Activated T-cell treated with anti-CD3 and anti-CD28 coated beads, Interleukin-2, amount 50 U/mL, for 24 hours (primary cell): ENCODE results near the gene CACNA1G.
A peak's percentile ranks its signal among the peaks of the same experiment; 100 is the strongest.

Source experiments
- DNase-seq: peaks from one replicate; pipeline ENCODE4 v3.0.0-alpha.2; 2020
- H3K27ac Mint-ChIP-seq: 2 replicates; pipeline ENCODE4 v1.8.0; 2020; ENCODE audit warnings: mild to moderate bottlenecking, mixed read lengths
- H3K27me3 Mint-ChIP-seq: 2 replicates; pipeline ENCODE4 v1.8.0; 2020; ENCODE audit warnings: mixed read lengths
- H3K36me3 Mint-ChIP-seq: 2 replicates; pipeline ENCODE4 v1.8.0; 2020; ENCODE audit warnings: low read depth, mixed read lengths
- H3K4me1 Mint-ChIP-seq: 2 replicates; pipeline ENCODE4 v1.8.0; 2020; ENCODE audit warnings: low read depth, mixed read lengths
- H3K4me3 Mint-ChIP-seq: 2 replicates; pipeline ENCODE4 v1.8.0; 2020; ENCODE audit warnings: mild to moderate bottlenecking, moderate library complexity, mixed read lengths
- H3K9me3 Mint-ChIP-seq: 2 replicates; pipeline ENCODE4 v1.8.0; 2020; ENCODE audit warnings: mixed read lengths

Gene CACNA1G

GRCh38 chr17:50527155-50527762 is 33.3 kb upstream of the CACNA1G start:
- DNase-seq: no peak

GRCh38 chr17:50527949-50528474 is 32.5 kb upstream of the CACNA1G start:
- no peaks in the 10 kb centered on the region for H3K9me3 Mint-ChIP-seq
- peaks cover 46% of the 10 kb centered on the region for H3K27me3 Mint-ChIP-seq
- no peak overlapping the region for H3K4me3 Mint-ChIP-seq
- H3K36me3 Mint-ChIP-seq: no peaks in the 10 kb centered on the region
- H3K27ac Mint-ChIP-seq: no peak overlapping the region
- DNase-seq: no peak
- H3K4me1 Mint-ChIP-seq: peaks cover 2% of the 10 kb centered on the region

More at GRCh38 chr17:50527155-50527762, 33.3 kb upstream of the CACNA1G start:
- H3K36me3 Mint-ChIP-seq: no peaks in the 10 kb centered on the region
- no peak overlapping the region for H3K27ac Mint-ChIP-seq
- peaks cover 39% of the 10 kb centered on the region for H3K27me3 Mint-ChIP-seq
- H3K4me3 Mint-ChIP-seq: no peak overlapping the region
- no peaks in the 10 kb centered on the region for H3K4me1 Mint-ChIP-seq
- no peaks in the 10 kb centered on the region for H3K9me3 Mint-ChIP-seq

GRCh38 chr17:50529849-50530248 is 30.7 kb upstream of the CACNA1G start:
- Mint-ChIP-seq H3K27ac (no peak overlapping the region), H3K9me3 (no peaks in the 10 kb centered on the region), H3K4me3 (no peak overlapping the region), H3K27me3 (peaks cover 62% of the 10 kb centered on the region), H3K4me1 (peaks cover 15% of the 10 kb centered on the region), H3K36me3 (no peaks in the 10 kb centered on the region)
- DNase-seq: no peak

GRCh38 chr17:50531428-50532025 is 29.0 kb upstream of the CACNA1G start:
- peaks cover 15% of the 10 kb centered on the region for H3K4me1 Mint-ChIP-seq
- peaks cover 70% of the 10 kb centered on the region for H3K27me3 Mint-ChIP-seq

GRCh38 chr17:50532452-50533024 is 28.0 kb upstream of the CACNA1G start, which contains the start of gene EPN3:
TSS of gene EPN3 (plus strand) at chr17:50532735. CDS start at chr17:50536557, 3,822 bp downstream.
- no peak for DNase-seq
- Mint-ChIP-seq H3K4me1 (peaks cover 15% of the 10 kb centered on the region), H3K27ac (peak within 1 kb of the TSS; percentile 8), H3K27me3 (peaks cover 70% of the 10 kb centered on the region), H3K36me3 (no peaks in the 10 kb centered on the region), H3K4me3 (no peak within 1 kb of the TSS), H3K9me3 (no peaks in the 10 kb centered on the region)

More at GRCh38 chr17:50531428-50532025, 29.0 kb upstream of the CACNA1G start:
- H3K27ac Mint-ChIP-seq: no peak overlapping the region
- no peaks in the 10 kb centered on the region for H3K9me3 Mint-ChIP-seq
- no peak overlapping the region for H3K4me3 Mint-ChIP-seq
- no peaks in the 10 kb centered on the region for H3K36me3 Mint-ChIP-seq
- DNase-seq: no peak

- DNase-seq: no peak
- Mint-ChIP-seq H3K27ac (peak overlapping the region; percentile 8), H3K4me3 (no peak overlapping the region), H3K9me3 (no peaks in the 10 kb centered on the region), H3K27me3 (peaks cover 70% of the 10 kb centered on the region), H3K4me1 (peaks cover 15% of the 10 kb centered on the region), H3K36me3 (no peaks in the 10 kb centered on the region)
Observed at GRCh38 chr17:50533185-50533584, 27.3 kb upstream of the CACNA1G start.

- no peak overlapping the region for H3K4me3 Mint-ChIP-seq
- no peak for DNase-seq
- no peaks in the 10 kb centered on the region for H3K9me3 Mint-ChIP-seq
- H3K27ac Mint-ChIP-seq: no peak overlapping the region
- no peaks in the 10 kb centered on the region for H3K36me3 Mint-ChIP-seq
- H3K4me1 Mint-ChIP-seq: peaks cover 15% of the 10 kb centered on the region
- H3K27me3 Mint-ChIP-seq: peaks cover 66% of the 10 kb centered on the region
Observed at GRCh38 chr17:50533720-50534148, 26.8 kb upstream of the CACNA1G start.

GRCh38 chr17:50534222-50534978 is 26.1 kb upstream of the CACNA1G start:
- Mint-ChIP-seq H3K9me3 (no peaks in the 10 kb centered on the region), H3K27ac (no peak overlapping the region), H3K4me3 (no peak overlapping the region), H3K27me3 (peaks cover 60% of the 10 kb centered on the region), H3K4me1 (peaks cover 15% of the 10 kb centered on the region), H3K36me3 (no peaks in the 10 kb centered on the region)
- no peak for DNase-seq

- H3K27ac Mint-ChIP-seq: no peak overlapping the region
- no peak overlapping the region for H3K4me3 Mint-ChIP-seq
Observed at GRCh38 chr17:50534979-50535326, 25.6 kb upstream of the CACNA1G start.

GRCh38 chr17:50535407-50535806 is 25.1 kb upstream of the CACNA1G start:
- Mint-ChIP-seq H3K9me3 (no peaks in the 10 kb centered on the region), H3K4me1 (peaks cover 15% of the 10 kb centered on the region), H3K27ac (no peak overlapping the region), H3K4me3 (no peak overlapping the region), H3K27me3 (peaks cover 50% of the 10 kb centered on the region), H3K36me3 (no peaks in the 10 kb centered on the region)
- no peak for DNase-seq

More at GRCh38 chr17:50534979-50535326, 25.6 kb upstream of the CACNA1G start:
- Mint-ChIP-seq H3K36me3 (no peaks in the 10 kb centered on the region), H3K4me1 (peaks cover 15% of the 10 kb centered on the region), H3K27me3 (peaks cover 54% of the 10 kb centered on the region), H3K9me3 (no peaks in the 10 kb centered on the region)
- DNase-seq: no peak

GRCh38 chr17:50536683-50537646 is 23.6 kb upstream of the CACNA1G start:
- Mint-ChIP-seq H3K36me3 (no peaks in the 10 kb centered on the region), H3K4me1 (peaks cover 24% of the 10 kb centered on the region), H3K9me3 (no peaks in the 10 kb centered on the region), H3K4me3 (no peak overlapping the region), H3K27ac (no peak overlapping the region), H3K27me3 (peaks cover 34% of the 10 kb centered on the region)
- no peak for DNase-seq

- Mint-ChIP-seq H3K27me3 (peaks cover 25% of the 10 kb centered on the region), H3K36me3 (no peaks in the 10 kb centered on the region), H3K4me3 (no peak overlapping the region), H3K9me3 (no peaks in the 10 kb centered on the region), H3K4me1 (peaks cover 28% of the 10 kb centered on the region), H3K27ac (no peak overlapping the region)
- DNase-seq: no peak
Observed at GRCh38 chr17:50537721-50538548, 22.6 kb upstream of the CACNA1G start.
